Caco-2 (cell line): ENCODE results near the gene UBE2J2. TPM values are rescaled to one million over a fixed set of nuclear protein-coding genes. Genes with fewer than 3 reads are reported as not detected.

Source experiments
- BruUV-seq: library from RNA; stranded (reverse); fragments of 400-500 nt; replicated peaks from 2 replicates; lab custom pipeline; 2021; lab: Mats Ljungman, UMichigan
- CTCF ChIA-PET: fragments of 300-600 bp; sonication (Branson Sonifier 250); formaldehyde crosslinking; loops from one replicate; lab custom pipeline; 2022; ENCODE audit warnings: antibody characterized with exemption; lab: Charles Lee
- POLR2A ChIA-PET: fragments of 300-600 bp; sonication (Branson Sonifier 250); formaldehyde crosslinking; loops from one replicate; lab custom pipeline; 2022; ENCODE audit warnings: antibody characterized with exemption; lab: Charles Lee
- DNase-seq, 2 experiments: peaks; one replicate each; pipeline versions ENCODE4 v3.0.0 to v3.0.0-alpha.2; 2020 to 2022
- H3K27me3 ChIP-seq: replicated peaks from 2 replicates; pipeline ENCODE4 v1.6.0; 2011; ENCODE audit warnings: low read length; ENCODE audit not compliant: control insufficient read depth, insufficient read depth
- H3K36me3 ChIP-seq: 2 replicates; pipeline ENCODE4 v1.5.1; 2011; ENCODE audit warnings: low read length; ENCODE audit not compliant: control insufficient read depth, insufficient read depth
- H3K4me1 ChIP-seq: fragments of 250-450 bp; sonication (Bioruptor Pico); 2 replicates; pipeline ENCODE4 v1.5.1; 2020; ENCODE audit warnings: mild to moderate bottlenecking
- H3K4me3 ChIP-seq: 2 replicates; pipeline ENCODE4 v1.5.1; 2011; ENCODE audit warnings: low read depth, mild to moderate bottlenecking, control low read depth, low read length
- H3K9me3 ChIP-seq: fragments of 250-450 bp; sonication (Bioruptor Pico); 2 replicates; pipeline ENCODE4 v1.5.1; 2020; ENCODE audit warnings: mild to moderate bottlenecking, moderate library complexity
- H3K27ac Mint-ChIP-seq: one replicate; pipeline ENCODE4 v1.8.0; 2022; ENCODE audit warnings: mixed read lengths; ENCODE audit not compliant: unreplicated experiment
- H3K27me3 Mint-ChIP-seq: one replicate; pipeline ENCODE4 v1.8.0; 2022; ENCODE audit warnings: mixed read lengths; ENCODE audit not compliant: insufficient read depth, unreplicated experiment
- H3K36me3 Mint-ChIP-seq: one replicate; pipeline ENCODE4 v1.8.0; 2022; ENCODE audit warnings: mild to moderate bottlenecking, mixed read lengths; ENCODE audit not compliant: insufficient read depth, unreplicated experiment
- H3K4me1 Mint-ChIP-seq: one replicate; pipeline ENCODE4 v1.8.0; 2022; ENCODE audit warnings: low read depth, mixed read lengths; ENCODE audit not compliant: unreplicated experiment
- H3K4me3 Mint-ChIP-seq: one replicate; pipeline ENCODE4 v1.8.0; 2022; ENCODE audit warnings: mild to moderate bottlenecking, moderate library complexity, mixed read lengths; ENCODE audit not compliant: unreplicated experiment
- H3K9me3 Mint-ChIP-seq: one replicate; pipeline ENCODE4 v1.8.0; 2022; ENCODE audit warnings: mixed read lengths; ENCODE audit not compliant: unreplicated experiment
- CTCF ChIP-seq, 2 experiments: fragments of 200-600 bp in 1 of 2; IDR thresholded peaks; 1 replicate in 1 of 2; 2 replicates in 1 of 2; pipeline versions ENCODE4 v1.5.1 to v1.8.0; 2011 to 2022; ENCODE audit warnings: antibody characterized with exemption in 1 of 2, control low read depth in 1 of 2, inconsistent platforms in 1 of 2, low read depth in 1 of 2, low read length in 1 of 2, mild to moderate bottlenecking in 1 of 2, moderate library complexity in 1 of 2; ENCODE audit not compliant: insufficient read depth in 1 of 2, severe bottlenecking in 1 of 2, unreplicated experiment in 1 of 2
- intact Hi-C: fragments of 100-400 bp; cut with micrococcal nuclease; formaldehyde crosslinking; loops from one replicate; pipeline ENCODE4 v1.10.0; 2022; ENCODE audit not compliant: unreplicated experiment
- total RNA-seq: library from RNA; stranded (reverse); gene quantifications from 2 replicates; pipeline ENCODE4 v1.2.3, GENCODE V29; 2022

UBE2J2 gene
- total RNA-seq, 1 experiment from 2014 or later, result 57.2 TPM

GRCh38 chr1:1222575-1223225, 51.0 kb downstream of the UBE2J2 start:
- TF ChIP-seq CTCF (IDR thresholded peaks at IDR 0.05; ENCODE audit: insufficient read depth in 1 of 2, low read depth in 1 of 2, low read length in 1 of 2, severe bottlenecking in 1 of 2, unreplicated experiment in 1 of 2), result no peak
- Histone ChIP-seq H3K36me3 (peaks cover 1% of the 10 kb centered on the region; the same call in 1 of the 2 replicates), H3K9me3 (no peaks in the 10 kb centered on the region), H3K27me3 (no peaks in the 10 kb centered on the region), H3K4me1 (no peaks in the 10 kb centered on the region), H3K4me3 (no peak overlapping the region)
- peaks cover 46% of the 10 kb centered on the region for H3K36me3 Mint-ChIP-seq
- no peaks in the 10 kb centered on the region for H3K27me3 Mint-ChIP-seq
- no peak overlapping the region for H3K27ac Mint-ChIP-seq
- intact Hi-C loops, result no loop called here
- no peak overlapping the region for H3K4me3 Mint-ChIP-seq
- DNase-seq, result no peak
- no peaks in the 10 kb centered on the region for H3K9me3 Mint-ChIP-seq
- CTCF ChIA-PET, result no interaction called here
- POLR2A ChIA-PET, result no interaction called here
- no peaks in the 10 kb centered on the region for H3K4me1 Mint-ChIP-seq
- BruUV-seq, result no TSS peak

GRCh38 chr1:1221887-1222574, 51.6 kb downstream of the UBE2J2 start:
- H3K27ac Mint-ChIP-seq, result no peak overlapping the region
- peaks cover 1% of the 10 kb centered on the region; the same call in 1 of the 2 replicates for H3K36me3 ChIP-seq
- TF ChIP-seq CTCF (IDR thresholded peaks at IDR 0.05; ENCODE audit: insufficient read depth in 1 of 2, low read depth in 1 of 2, low read length in 1 of 2, severe bottlenecking in 1 of 2, unreplicated experiment in 1 of 2), result no peak
- H3K9me3 ChIP-seq, result no peaks in the 10 kb centered on the region
- H3K36me3 Mint-ChIP-seq, result peaks cover 45% of the 10 kb centered on the region
- CTCF ChIA-PET, result no interaction called here
- H3K4me3 ChIP-seq, result no peak overlapping the region
- H3K9me3 Mint-ChIP-seq, result no peaks in the 10 kb centered on the region
- no peaks in the 10 kb centered on the region for H3K27me3 Mint-ChIP-seq
- POLR2A ChIA-PET, result interaction anchor here (0.5 kb wide), 1 partner anchor 327 kb away, joined by 7 read pairs; no protein-coding TSS in a partner anchor
- H3K4me1 ChIP-seq, result no peaks in the 10 kb centered on the region
- no peak for DNase-seq
- H3K27me3 ChIP-seq, result no peaks in the 10 kb centered on the region
- no TSS peak for BruUV-seq
- intact Hi-C loops, result no loop called here
- H3K4me3 Mint-ChIP-seq, result no peak overlapping the region
- no peaks in the 10 kb centered on the region for H3K4me1 Mint-ChIP-seq

- Histone ChIP-seq H3K27me3 (no peaks in the 10 kb centered on the region), H3K4me3 (no peak overlapping the region), H3K4me1 (no peaks in the 10 kb centered on the region), H3K9me3 (no peaks in the 10 kb centered on the region), H3K36me3 (peaks cover 1% of the 10 kb centered on the region; the same call in 1 of the 2 replicates)
- Mint-ChIP-seq H3K36me3 (peaks cover 42% of the 10 kb centered on the region), H3K4me3 (no peak overlapping the region), H3K27me3 (no peaks in the 10 kb centered on the region), H3K9me3 (no peaks in the 10 kb centered on the region), H3K4me1 (no peaks in the 10 kb centered on the region), H3K27ac (no peak overlapping the region)
- ChIA-PET CTCF (no interaction called here), POLR2A (no interaction called here)
- no TSS peak for BruUV-seq
- intact Hi-C loops, result no loop called here
- DNase-seq, result no peak
- no peak for TF ChIP-seq CTCF (IDR thresholded peaks at IDR 0.05; ENCODE audit: insufficient read depth in 1 of 2, low read depth in 1 of 2, low read length in 1 of 2, severe bottlenecking in 1 of 2, unreplicated experiment in 1 of 2)
Measured at GRCh38 chr1:1220197-1220596, 53.5 kb downstream of the UBE2J2 start.
